Sigmoid colon (tissue), 7 donors: ENCODE results near the gene MAP4K1. TPM values are rescaled to one million over a fixed set of nuclear protein-coding genes. Genes with fewer than 3 reads are reported as not detected.

Experiments
- DNase-seq: peaks from one replicate; pipeline ENCODE4 v3.0.0-alpha.2; 2019
- H3K27ac ChIP-seq, 4 donors: fragments of 200-600 bp; sonication (generic); one replicate each; pipeline ENCODE4 v1.5.1; 2016 to 2019; ENCODE audit warnings: mild to moderate bottlenecking in 1 of 4
- H3K27me3 ChIP-seq, 3 donors: fragments of 200-600 bp; sonication (generic); one replicate each; pipeline ENCODE4 v1.5.1; 2019; ENCODE audit warnings: mild to moderate bottlenecking in 1 of 3
- H3K36me3 ChIP-seq, 4 donors: fragments of 200-600 bp; sonication (generic); one replicate each; pipeline ENCODE4 v1.5.1; 2016 to 2019
- H3K4me1 ChIP-seq, 4 donors: fragments of 200-600 bp; sonication (generic); one replicate each; pipeline ENCODE4 v1.5.1; 2017 to 2019
- H3K4me3 ChIP-seq, 4 donors: fragments of 200-600 bp; sonication (generic); one replicate each; pipeline ENCODE4 v1.5.1; 2017 to 2019; ENCODE audit warnings: mild to moderate bottlenecking in 2 of 4, moderate library complexity in 1 of 4
- H3K9me3 ChIP-seq, 4 donors: fragments of 200-600 bp in 3 of 4; sonication (generic) in 3 of 4; one replicate each; pipeline versions ENCODE4 v1.5.1 to v1.6.1; 2013 to 2019
- CTCF ChIP-seq, 4 experiments: fragments of 450-650 bp in 3 of 4; fragments of 200-600 bp in 1 of 4; IDR thresholded peaks; one replicate each; pipeline ENCODE4 v1.5.1; 2016 to 2019; ENCODE audit warnings: antibody characterized with exemption in 4 of 4, mild to moderate bottlenecking in 3 of 4, moderate library complexity in 2 of 4
- EP300 ChIP-seq, 4 donors: sonication (generic); formaldehyde crosslinking; IDR thresholded peaks; one replicate each; pipeline ENCODE4 v1.6.1; 2017; ENCODE audit warnings: antibody characterized with exemption in 4 of 4
- POLR2A ChIP-seq, 2 donors: fragments of 450-650 bp; IDR thresholded peaks; one replicate each; pipeline ENCODE4 v1.6.1; 2016; ENCODE audit warnings: antibody characterized with exemption in 2 of 2, mild to moderate bottlenecking in 2 of 2, moderate library complexity in 2 of 2
- POLR2AphosphoS5 ChIP-seq, 4 donors: sonication (generic); formaldehyde crosslinking; IDR thresholded peaks; one replicate each; pipeline ENCODE4 v1.6.1; 2017; ENCODE audit warnings: antibody characterized with exemption in 4 of 4
- WGBS, 2 donors: extraction: QIAGEN DNeasy Blood & Tissue Kit; methylation state at CpG; one replicate each; pipeline ENCODE4 v1.1.7; 2013; 5-methylcytosine and 5-hydroxymethylcytosine counted together
- intact Hi-C: fragments of 100-400 bp; cut with DNase I; formaldehyde crosslinking; loops from one replicate; pipeline ENCODE4 v1.15.1; 2023
- polyA plus RNA-seq, 3 donors: library from polyadenylated mRNA; stranded (reverse); fragments of 200-250 nt; gene quantifications; one replicate each; pipeline ENCODE4 v1.2.3, GENCODE V29; 2013
- total RNA-seq, 4 donors: library from RNA; depleted of rRNA; stranded (reverse); fragments of >200 nt; gene quantifications; one replicate each; pipeline ENCODE4 v1.1.0, GENCODE V29; 2016
- donor health status: healthy with polysubstance abuse.
- donor health status: Bipolar disorder and iron deficiency.
- donor health status: healthy.

Gene MAP4K1
- total and polyA plus RNA-seq, 7 donors, result 1.2 to 29.7 (median 1.6) TPM

- Histone ChIP-seq H3K27ac (no peak overlapping the region), H3K4me3 (no peak overlapping the region), H3K36me3 (no peaks in the 10 kb centered on the region), H3K9me3 (no peaks in the 10 kb centered on the region), H3K4me1 (no peaks in the 10 kb centered on the region), H3K27me3 (peaks cover 0 to 3% (median 0%) of the 10 kb centered on the region in 3 donors)
- intact Hi-C loops, result no loop called here
- WGBS, 2 donors, result 66% methylated on average over 6 of the region's 6 CpGs
- TF ChIP-seq CTCF (IDR thresholded peaks at IDR 0.05), result no peak
- TF ChIP-seq POLR2AphosphoS5 (IDR thresholded peaks at IDR 0.05), result no peak
- TF ChIP-seq POLR2A (IDR thresholded peaks at IDR 0.05), result no peak
- no peak for TF ChIP-seq EP300 (IDR thresholded peaks at IDR 0.05)
- DNase-seq, result no peak
Measured at GRCh38 chr19:38551450-38551813, 66.3 kb downstream of the MAP4K1 start.

DNA sequence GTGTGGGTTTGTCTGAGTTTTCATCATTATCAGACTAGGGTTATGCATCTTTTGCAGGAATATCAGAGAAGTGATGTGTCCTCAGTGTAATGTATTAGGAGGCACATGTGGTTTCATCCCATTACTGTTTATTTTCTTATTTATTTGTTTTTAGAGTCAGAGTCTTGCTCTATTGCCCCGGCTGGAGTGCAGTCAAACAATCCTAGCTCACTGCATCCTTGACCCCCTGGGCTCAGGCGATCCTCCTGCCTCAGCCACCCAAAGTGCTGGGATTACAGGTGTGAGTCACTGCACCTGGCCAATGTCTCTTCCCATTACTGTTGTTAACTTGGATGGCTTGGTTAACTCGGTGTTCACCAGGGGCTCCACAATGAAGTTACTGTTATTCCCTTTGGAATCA lies 67.4 kb downstream of the MAP4K1 start:
- intact Hi-C loops, result no loop called here
- DNase-seq, result no peak
- no peak for TF ChIP-seq CTCF (IDR thresholded peaks at IDR 0.05)
- WGBS, 2 donors, result 37 to 80% methylated on average over 3 of the region's 3 CpGs
- H3K27me3 ChIP-seq, result peaks cover 0 to 3% (median 0%) of the 10 kb centered on the region in 3 donors
- no peak overlapping the region for H3K27ac ChIP-seq
- no peaks in the 10 kb centered on the region for H3K36me3 ChIP-seq
- H3K4me3 ChIP-seq, result no peak overlapping the region
- H3K9me3 ChIP-seq, result no peaks in the 10 kb centered on the region
- H3K4me1 ChIP-seq, result no peaks in the 10 kb centered on the region

DNA sequence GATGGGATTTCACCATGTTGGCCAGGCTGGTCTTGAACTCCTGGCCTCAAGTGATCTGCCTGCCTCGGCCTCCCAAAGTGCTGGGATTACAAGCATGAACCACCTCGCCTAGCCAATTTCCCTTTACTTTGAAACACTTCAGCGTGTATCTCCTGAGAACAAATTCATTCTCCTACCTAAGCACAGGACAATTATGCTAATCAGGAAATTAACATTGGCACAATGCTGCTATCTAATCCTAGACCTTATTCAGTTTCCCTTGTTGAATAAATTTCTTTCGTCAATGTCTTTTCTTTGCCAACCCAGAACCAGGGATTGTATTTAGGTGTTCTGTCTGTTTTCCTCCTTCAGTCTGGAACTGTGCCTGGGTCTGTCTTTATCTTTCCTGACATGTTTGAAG lies 67.8 kb downstream of the MAP4K1 start:
- H3K36me3 ChIP-seq, result no peaks in the 10 kb centered on the region
- 75 to 86% methylated on average over 4 of the region's 4 CpGs for WGBS, 2 donors
- no peak for DNase-seq
- peaks cover 0 to 2% (median 0%) of the 10 kb centered on the region in 4 donors for H3K4me1 ChIP-seq
- peaks cover 0 to 3% (median 0%) of the 10 kb centered on the region in 3 donors for H3K27me3 ChIP-seq
- TF ChIP-seq CTCF (IDR thresholded peaks at IDR 0.05), result no peak
- no peak for TF ChIP-seq EP300 (IDR thresholded peaks at IDR 0.05)
- TF ChIP-seq POLR2AphosphoS5 (IDR thresholded peaks at IDR 0.05), result no peak
- no peak overlapping the region for H3K4me3 ChIP-seq
- no peak overlapping the region for H3K27ac ChIP-seq
- intact Hi-C loops, result no loop called here
- H3K9me3 ChIP-seq, result no peaks in the 10 kb centered on the region

DNA sequence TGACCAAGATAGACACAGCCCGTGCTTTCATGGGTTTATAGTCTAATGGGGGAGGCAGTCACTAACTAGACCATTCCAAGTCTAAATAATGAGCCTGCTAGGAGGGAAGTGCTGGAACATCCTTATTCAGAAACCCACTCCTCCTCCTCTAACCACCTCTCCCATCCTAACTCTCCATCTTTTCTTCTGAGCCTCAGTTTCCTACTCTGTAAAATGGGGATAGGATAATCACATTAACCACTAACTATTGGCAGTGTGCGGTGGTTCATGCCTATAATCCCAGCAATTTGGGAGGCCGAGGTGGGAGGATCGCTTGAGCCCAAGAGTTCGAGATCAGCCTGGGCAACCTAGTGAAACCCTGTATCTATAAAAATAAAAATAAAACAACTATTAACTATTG lies 68.7 kb downstream of the MAP4K1 start:
- Histone ChIP-seq H3K4me3 (no peak overlapping the region), H3K27me3 (no peaks in the 10 kb centered on the region), H3K4me1 (peaks cover 0 to 10% (median 4%) of the 10 kb centered on the region in 4 donors), H3K27ac (no peak overlapping the region), H3K9me3 (no peaks in the 10 kb centered on the region), H3K36me3 (no peaks in the 10 kb centered on the region)
- 86 to 92% methylated on average over 5 of the region's 5 CpGs for WGBS, 2 donors
- intact Hi-C loops, result no loop called here
- TF ChIP-seq POLR2AphosphoS5 (IDR thresholded peaks at IDR 0.05), result no peak
- TF ChIP-seq EP300 (IDR thresholded peaks at IDR 0.05), result no peak
- TF ChIP-seq POLR2A (IDR thresholded peaks at IDR 0.05), result no peak
- no peak for TF ChIP-seq CTCF (IDR thresholded peaks at IDR 0.05)
- no peak for DNase-seq

DNA sequence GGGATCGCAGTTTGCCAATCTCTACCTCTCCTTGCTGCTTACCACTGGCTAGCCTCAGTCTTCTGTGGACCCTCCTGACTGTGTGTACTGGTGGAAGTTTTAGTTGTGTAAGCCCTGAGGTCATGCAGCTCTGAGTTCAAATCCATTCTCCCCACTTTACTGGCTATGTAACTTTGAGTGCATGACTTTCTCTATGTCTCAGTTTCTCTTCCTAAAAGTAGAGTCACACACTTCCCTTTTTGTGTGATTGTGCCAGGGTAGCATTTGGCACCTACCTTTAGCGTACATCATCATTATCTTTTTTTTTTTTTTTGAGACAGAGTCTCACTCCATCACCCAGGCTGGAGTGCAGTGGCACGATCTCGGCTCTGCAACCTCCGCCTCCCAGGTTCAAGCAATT lies 70.3 kb downstream of the MAP4K1 start:
- peaks cover 0 to 16% (median 7%) of the 10 kb centered on the region in 4 donors for H3K4me1 ChIP-seq
- H3K27me3 ChIP-seq, result no peaks in the 10 kb centered on the region
- H3K4me3 ChIP-seq, result no peak overlapping the region
- no peak overlapping the region for H3K27ac ChIP-seq
- no peak for TF ChIP-seq POLR2AphosphoS5 (IDR thresholded peaks at IDR 0.05)
- no peak for TF ChIP-seq POLR2A (IDR thresholded peaks at IDR 0.05)
- TF ChIP-seq CTCF (IDR thresholded peaks at IDR 0.05), result no peak
- TF ChIP-seq EP300 (IDR thresholded peaks at IDR 0.05), result no peak
- intact Hi-C loops, result no loop called here
- WGBS, 2 donors, result 82 to 89% methylated on average over 5 of the region's 5 CpGs
- H3K9me3 ChIP-seq, result no peaks in the 10 kb centered on the region
- no peak for DNase-seq
- H3K36me3 ChIP-seq, result no peaks in the 10 kb centered on the region
